ENCODE results near the gene MYOM3. TPM values are rescaled to one million over a fixed set of nuclear protein-coding genes. Genes with fewer than 3 reads are reported as not detected.
A peak's percentile ranks its signal among the peaks of the same experiment; 100 is the strongest.

Gene MYOM3
- total and polyA plus RNA-seq, 2 of the 13 experiments (the other 11 are each of a cell fraction or from before 2014, with no cell fraction given), result 5.8 to 15.3 TPM

- TF ChIP-seq ZNF329 (CRISPR knock-in tag; IDR thresholded peaks at IDR 0.05; ENCODE audit: low read depth) (0 out of 2 replicates have a peak, but pooled peaks have one; percentile 1), DNMT1 (CRISPR knock-in tag; IDR thresholded peaks at IDR 0.05) (no peak), ZSCAN31 (CRISPR knock-in tag; IDR thresholded peaks at IDR 0.05; ENCODE audit: low read depth) (no peak), HCFC1 (IDR thresholded peaks at IDR 0.05; ENCODE audit: low read depth, low read length) (no peak), ZNF775 (CRISPR knock-in tag; IDR thresholded peaks at IDR 0.05; ENCODE audit: borderline replicate concordance) (0 out of 2 replicates have a peak, but pooled peaks have one; percentile 39), ZNF891 (CRISPR knock-in tag; IDR thresholded peaks at IDR 0.05) (no peak), CBX5 (CRISPR knock-in tag; IDR thresholded peaks at IDR 0.05; ENCODE audit: borderline replicate concordance) (peak; percentile 51; the same call in 1 of the 2 replicates), RCOR2 (CRISPR knock-in tag; IDR thresholded peaks at IDR 0.05) (peak; percentile 87), ETS1 (CRISPR knock-in tag; IDR thresholded peaks at IDR 0.05) (no peak), ZNF619 (CRISPR knock-in tag; IDR thresholded peaks at IDR 0.05) (no peak), SYNCRIP (IDR thresholded peaks at IDR 0.05; ENCODE audit: insufficient read depth, low read depth, low read length) (no peak), BHLHE40 (IDR thresholded peaks at IDR 0.05; ENCODE audit: low read length) (no peak), PTBP1 (IDR thresholded peaks at IDR 0.05; ENCODE audit: low read depth, low read length, poor library complexity, severe bottlenecking) (no peak), TARDBP (CRISPR knock-in tag; IDR thresholded peaks at IDR 0.05) (peak; percentile 80), ZNF503 (CRISPR knock-in tag; IDR thresholded peaks at IDR 0.05) (no peak; the same call in 1 of the 2 replicates), GPN1 (CRISPR knock-in tag; IDR thresholded peaks at IDR 0.05; ENCODE audit: borderline replicate concordance) (no peak), ZNF737 (CRISPR knock-in tag; IDR thresholded peaks at IDR 0.05; ENCODE audit: borderline replicate concordance) (no peak), TMF1 (CRISPR knock-in tag; IDR thresholded peaks at IDR 0.05; ENCODE audit: low read depth) (0 out of 2 replicates have a peak, but pooled peaks have one; percentile 55), ZNF687 (CRISPR knock-in tag; IDR thresholded peaks at IDR 0.05) (peak; percentile 95), U2AF1 (optimal IDR thresholded peaks at IDR 0.05; ENCODE audit: low read depth, low read length) (no peak), STAT5B (CRISPR knock-in tag; IDR thresholded peaks at IDR 0.05) (no peak), ZNF331 (CRISPR knock-in tag; IDR thresholded peaks at IDR 0.05) (peak; percentile 35), SNAPC5 (CRISPR knock-in tag; IDR thresholded peaks at IDR 0.05; ENCODE audit: borderline replicate concordance) (no peak)
These were observed 8.2 kb upstream of the MYOM3 start (continued) for GRCh38 chr1:24119859-24120756.

Measured in HepG2 (cell line).